Measurements from ENCODE around the gene CHST11.

The CHST11 gene

GRCh38 chr12:104477510-104478390 lies 21.0 kb downstream of the CHST11 start (continued):
- TF ChIP-seq ZNF776 (tag by site-specific recombination; IDR thresholded peaks at IDR 0.05; ENCODE audit: borderline replicate concordance) (no peak), ZNF704 (tag by site-specific recombination; IDR thresholded peaks at IDR 0.05) (no peak), ZNF843 (tag by site-specific recombination; IDR thresholded peaks at IDR 0.05) (no peak), ZSCAN18 (tag by site-specific recombination; IDR thresholded peaks at IDR 0.05) (no peak), ZNF518A (tag by site-specific recombination; conservative IDR thresholded peaks at IDR 0.05; ENCODE audit: low read depth) (no peak), KLF17 (tag by site-specific recombination; IDR thresholded peaks at IDR 0.05) (no peak), ZNF292 (tag by site-specific recombination; IDR thresholded peaks at IDR 0.05; ENCODE audit: borderline replicate concordance, low read depth) (no peak)

GRCh38 chr12:104478396-104479122 lies 21.8 kb downstream of the CHST11 start:
- CTCF ChIA-PET = interaction anchor here (1.9 kb wide), 1 partner anchor 97 kb away, joined by 5 read pairs; no protein-coding TSS in a partner anchor
- no peaks in the 10 kb centered on the region for H3K9me3 ChIP-seq (ENCODE audit: control insufficient read depth, insufficient read depth, low read depth, low read length)
- H3K27ac ChIP-seq (ENCODE audit: extremely low read depth, low read depth, low read length) = no peak overlapping the region
- no peaks in the 10 kb centered on the region for H3K4me1 ChIP-seq (ENCODE audit: control insufficient read depth, insufficient read depth, low read length)
- POLR2A ChIA-PET = interaction anchor here (1.6 kb wide), 1 partner anchor 22 kb away, joined by 5 read pairs; the partner anchor contains the start of gene CHST11
- H3K36me3 ChIP-seq (ENCODE audit: control insufficient read depth in 2 of 2, insufficient read depth in 1 of 2, low read length in 2 of 2) = no peaks in the 10 kb centered on the region
- no peak overlapping the region for H3K4me3 ChIP-seq (ENCODE audit: low read depth, low read length)
- TF ChIP-seq ZNF202 (tag by site-specific recombination; IDR thresholded peaks at IDR 0.05; ENCODE audit: borderline replicate concordance) (no peak), ZNF114 (tag by site-specific recombination; IDR thresholded peaks at IDR 0.05) (no peak), ZSCAN30 (tag by site-specific recombination; IDR thresholded peaks at IDR 0.05) (no peak), ZNF707 (tag by site-specific recombination; IDR thresholded peaks at IDR 0.05) (no peak), ZNF513 (tag by site-specific recombination; IDR thresholded peaks at IDR 0.05) (no peak), ZNF549 (tag by site-specific recombination; IDR thresholded peaks at IDR 0.05) (no peak), ZNF121 (tag by site-specific recombination; IDR thresholded peaks at IDR 0.05) (no peak), ZNF48 (tag by site-specific recombination; IDR thresholded peaks at IDR 0.05) (no peak), ZNF558 (tag by site-specific recombination; IDR thresholded peaks at IDR 0.05) (no peak), ZNF157 (tag by site-specific recombination; IDR thresholded peaks at IDR 0.05) (no peak), ZNF670 (tag by site-specific recombination; IDR thresholded peaks at IDR 0.05; ENCODE audit: low read depth) (no peak), ZNF394 (tag by site-specific recombination; IDR thresholded peaks at IDR 0.05; ENCODE audit: borderline replicate concordance) (no peak), ZBTB26 (tag by site-specific recombination; optimal IDR thresholded peaks at IDR 0.05) (no peak), MZF1 (tag by site-specific recombination; IDR thresholded peaks at IDR 0.05; ENCODE audit: borderline replicate concordance) (no peak)

All from HEK293 (cell line).